KMS-11 (cell line): ENCODE measurements around the gene ARL8B.

Source experiments
- H2AFZ ChIP-seq: fragments of 200-600 bp; sonication (generic); 2 replicates; pipeline ENCODE4 v1.6.1; 2016; ENCODE audit warnings: antibody characterized with exemption, mixed run types, low read depth
- H3K27ac ChIP-seq: fragments of 200-600 bp; sonication (generic); 2 replicates; pipeline ENCODE4 v1.6.1; 2016; ENCODE audit warnings: mild to moderate bottlenecking, mixed run types
- H3K27me3 ChIP-seq: fragments of 200-600 bp; sonication (generic); 2 replicates; pipeline ENCODE4 v1.6.1; 2017; ENCODE audit warnings: mild to moderate bottlenecking, low read depth, mixed run types, moderate library complexity; ENCODE audit not compliant: insufficient read depth
- H3K36me3 ChIP-seq: fragments of 200-600 bp; sonication (generic); 2 replicates; pipeline ENCODE4 v1.6.1; 2017; ENCODE audit warnings: mild to moderate bottlenecking, mixed run types; ENCODE audit not compliant: insufficient read depth
- H3K4me1 ChIP-seq: fragments of 200-600 bp; sonication (generic); 2 replicates; pipeline ENCODE4 v1.6.1; 2016; ENCODE audit warnings: mild to moderate bottlenecking, low read depth, mixed run types; ENCODE audit not compliant: poor library complexity, severe bottlenecking
- H3K4me2 ChIP-seq: fragments of 200-600 bp; sonication (generic); 2 replicates; pipeline ENCODE4 v1.7.0; 2016; ENCODE audit warnings: mild to moderate bottlenecking, mixed run types
- H3K4me3 ChIP-seq: fragments of 200-600 bp; sonication (generic); IDR thresholded peaks from 2 replicates; pipeline ENCODE4 v1.6.1; 2017; ENCODE audit warnings: low read depth, low read length, mixed read lengths; ENCODE audit not compliant: insufficient read depth
- H3K79me2 ChIP-seq: fragments of 200-600 bp; sonication (generic); 2 replicates; pipeline ENCODE4 v1.6.1; 2016; ENCODE audit warnings: low read depth, mixed run types; ENCODE audit not compliant: insufficient read depth
- H3K9ac ChIP-seq: fragments of 200-600 bp; sonication (generic); 2 replicates; pipeline ENCODE4 v1.6.1; 2016; ENCODE audit warnings: mild to moderate bottlenecking, mixed run types
- H4K20me1 ChIP-seq: fragments of 200-600 bp; sonication (generic); 2 replicates; pipeline ENCODE4 v1.6.1; 2016; ENCODE audit warnings: mild to moderate bottlenecking, mixed run types; ENCODE audit not compliant: insufficient read depth
- TF ChIP-seq, protein P1 (sequence below): fragments of 200-600 bp; sonication (generic); conservative IDR thresholded peaks from 2 replicates; pipeline ENCODE4 v1.6.1; 2017; ENCODE audit warnings: low read depth, mild to moderate bottlenecking, antibody characterized with exemption, low read length, moderate library complexity, mixed read lengths

The ARL8B gene

DNA sequence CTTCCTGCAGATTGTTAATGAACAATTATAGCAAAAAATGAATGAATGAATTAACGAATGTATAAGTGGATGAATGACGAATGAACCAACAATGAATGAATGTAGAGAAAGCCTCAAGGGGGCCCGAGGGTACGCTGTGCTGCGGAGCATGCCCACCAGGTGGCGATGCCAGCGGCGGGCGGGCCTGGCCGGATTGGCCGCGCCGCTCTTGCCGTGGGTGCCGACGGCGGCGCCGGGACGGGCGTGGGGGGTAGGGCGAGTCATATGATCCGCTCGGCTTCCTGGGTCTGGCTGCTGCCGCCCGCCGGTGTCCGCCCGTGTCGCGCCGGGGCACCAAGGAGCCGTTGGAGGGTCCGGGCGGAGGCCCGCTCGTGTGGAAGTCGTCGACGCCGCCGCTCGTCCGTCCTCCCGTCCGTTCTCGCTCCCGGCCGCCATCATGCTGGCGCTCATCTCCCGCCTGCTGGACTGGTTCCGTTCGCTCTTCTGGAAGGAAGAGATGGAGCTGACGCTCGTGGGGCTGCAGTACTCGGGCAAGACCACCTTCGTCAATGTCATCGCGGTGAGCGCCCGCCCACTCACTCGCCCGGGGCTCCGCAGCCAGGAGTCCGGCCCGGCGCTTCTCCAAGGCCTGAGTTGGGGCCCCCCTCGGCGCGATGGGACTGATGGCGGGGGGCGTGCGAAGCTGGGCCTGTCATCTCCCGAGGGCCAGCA, at the start of gene ARL8B:
TSS of gene ARL8B (plus strand) at position 263 of the 711 bp plus-strand sequence. CDS start at position 437, 174 bp downstream.
- H3K27me3 ChIP-seq: no peaks in the 10 kb centered on the region
- H3K4me2 ChIP-seq: peak within 1 kb of the TSS; percentile 88
- H3K27ac ChIP-seq: peak within 1 kb of the TSS; percentile 48
- no peak within 1 kb of the TSS for H2AFZ ChIP-seq
- H3K4me1 ChIP-seq: peaks cover 17% of the 10 kb centered on the region
- no peaks in the 10 kb centered on the region for H3K36me3 ChIP-seq
- peak within 1 kb of the TSS; percentile 85 for H3K9ac ChIP-seq
- no peaks in the 10 kb centered on the region for H4K20me1 ChIP-seq
- peak within 1 kb of the TSS; percentile 69 for H3K4me3 ChIP-seq
- peaks cover 51% of the 10 kb centered on the region for H3K79me2 ChIP-seq
- TF ChIP-seq, protein P1, sequence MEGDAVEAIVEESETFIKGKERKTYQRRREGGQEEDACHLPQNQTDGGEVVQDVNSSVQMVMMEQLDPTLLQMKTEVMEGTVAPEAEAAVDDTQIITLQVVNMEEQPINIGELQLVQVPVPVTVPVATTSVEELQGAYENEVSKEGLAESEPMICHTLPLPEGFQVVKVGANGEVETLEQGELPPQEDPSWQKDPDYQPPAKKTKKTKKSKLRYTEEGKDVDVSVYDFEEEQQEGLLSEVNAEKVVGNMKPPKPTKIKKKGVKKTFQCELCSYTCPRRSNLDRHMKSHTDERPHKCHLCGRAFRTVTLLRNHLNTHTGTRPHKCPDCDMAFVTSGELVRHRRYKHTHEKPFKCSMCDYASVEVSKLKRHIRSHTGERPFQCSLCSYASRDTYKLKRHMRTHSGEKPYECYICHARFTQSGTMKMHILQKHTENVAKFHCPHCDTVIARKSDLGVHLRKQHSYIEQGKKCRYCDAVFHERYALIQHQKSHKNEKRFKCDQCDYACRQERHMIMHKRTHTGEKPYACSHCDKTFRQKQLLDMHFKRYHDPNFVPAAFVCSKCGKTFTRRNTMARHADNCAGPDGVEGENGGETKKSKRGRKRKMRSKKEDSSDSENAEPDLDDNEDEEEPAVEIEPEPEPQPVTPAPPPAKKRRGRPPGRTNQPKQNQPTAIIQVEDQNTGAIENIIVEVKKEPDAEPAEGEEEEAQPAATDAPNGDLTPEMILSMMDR: peak; percentile 62; the same call in 1 of the 2 replicates

DNA sequence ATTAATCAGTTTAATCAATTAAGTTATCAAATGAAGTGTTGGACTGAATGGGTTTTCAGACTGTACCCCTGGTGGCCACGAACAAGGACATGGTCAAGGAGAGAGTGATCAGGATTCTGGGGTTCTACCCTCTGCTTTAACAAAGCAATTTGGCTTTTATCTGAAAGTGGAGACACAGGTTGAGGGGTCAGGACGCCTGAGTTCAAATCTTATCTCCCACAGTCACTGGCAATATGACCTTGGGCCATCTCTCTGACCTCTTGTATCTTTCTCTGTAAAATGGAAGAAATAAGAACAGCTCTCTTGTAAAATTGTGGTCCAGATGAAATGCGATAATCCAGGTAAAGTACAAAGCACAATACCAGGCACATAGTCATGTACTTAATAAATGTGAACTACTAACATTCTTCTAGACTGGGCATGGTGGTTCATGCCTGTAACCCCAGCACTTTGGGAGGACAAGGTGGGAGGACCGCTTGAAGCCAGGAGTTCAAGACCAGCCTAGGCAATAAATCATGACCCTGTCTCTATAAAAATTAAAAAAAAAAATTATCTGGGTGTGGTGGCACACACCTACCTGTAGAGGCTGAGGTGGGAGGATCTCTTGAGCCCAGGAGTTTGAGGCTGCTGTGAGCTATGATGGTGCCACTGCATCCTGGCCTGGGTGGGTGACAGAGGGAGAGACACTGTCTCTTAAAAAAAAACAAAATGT, 48.6 kb upstream of the ARL8B start:
- Histone ChIP-seq H3K27me3 (no peaks in the 10 kb centered on the region), H3K79me2 (no peaks in the 10 kb centered on the region), H2AFZ (no peak overlapping the region), H3K4me3 (no peak overlapping the region), H4K20me1 (no peaks in the 10 kb centered on the region), H3K36me3 (no peaks in the 10 kb centered on the region), H3K27ac (no peak overlapping the region), H3K9ac (no peak overlapping the region), H3K4me1 (no peaks in the 10 kb centered on the region), H3K4me2 (no peak overlapping the region)
- TF ChIP-seq, protein P1: no peak

DNA sequence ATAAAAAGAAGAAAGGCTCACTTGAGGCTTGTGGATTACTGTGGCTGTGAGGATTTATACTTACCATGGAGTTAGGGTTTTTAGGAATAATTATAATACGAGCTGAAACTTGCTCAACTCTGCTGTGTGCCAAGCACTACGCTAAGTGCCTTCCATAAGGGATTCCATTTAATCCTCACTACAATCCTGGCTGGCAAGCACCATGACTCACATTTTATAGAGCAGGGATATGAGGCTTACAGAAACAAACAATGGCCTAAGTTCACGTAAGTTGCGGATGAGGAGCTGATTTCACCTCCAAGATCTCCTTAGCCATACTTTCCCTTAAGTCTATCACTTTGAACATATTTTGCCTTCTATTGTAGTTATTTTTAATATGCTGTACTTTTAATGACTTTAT, 43.9 kb upstream of the ARL8B start:
- Histone ChIP-seq H3K4me3 (no peak overlapping the region), H3K4me2 (no peak overlapping the region), H2AFZ (no peak overlapping the region), H3K36me3 (no peaks in the 10 kb centered on the region), H3K9ac (no peak overlapping the region), H3K27ac (no peak overlapping the region), H3K27me3 (no peaks in the 10 kb centered on the region), H4K20me1 (no peaks in the 10 kb centered on the region), H3K79me2 (no peaks in the 10 kb centered on the region), H3K4me1 (no peaks in the 10 kb centered on the region)
- TF ChIP-seq, protein P1: no peak

DNA sequence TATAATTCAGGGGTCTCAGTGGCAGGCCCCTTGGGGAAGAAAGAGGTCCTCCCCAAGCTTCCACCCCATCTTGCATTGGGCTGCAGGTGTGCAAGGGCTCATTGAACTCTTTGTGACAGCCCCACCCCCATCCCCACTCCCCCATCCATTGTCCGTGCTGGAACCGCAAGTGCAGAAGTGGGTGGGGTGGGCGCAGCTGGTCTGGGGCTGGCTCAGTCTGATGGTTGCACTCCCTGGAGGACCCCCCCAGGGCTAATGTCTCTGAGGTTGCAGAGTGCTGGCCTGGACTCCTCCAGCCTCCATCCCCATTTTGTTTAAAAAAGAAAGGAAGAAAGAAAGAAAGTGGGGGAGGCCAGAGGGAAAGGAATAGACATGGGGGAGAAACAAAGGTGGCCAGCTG, 42.3 kb upstream of the ARL8B start:
- Histone ChIP-seq H3K79me2 (no peaks in the 10 kb centered on the region), H3K36me3 (no peaks in the 10 kb centered on the region), H2AFZ (no peak overlapping the region), H3K27ac (no peak overlapping the region), H3K27me3 (no peaks in the 10 kb centered on the region), H3K9ac (no peak overlapping the region), H4K20me1 (no peaks in the 10 kb centered on the region), H3K4me3 (no peak overlapping the region), H3K4me2 (no peak overlapping the region), H3K4me1 (no peaks in the 10 kb centered on the region)
- TF ChIP-seq, protein P1: no peak
